A549 treated with RU486 at 1 μM for 4 hours (cell line): ENCODE data around the gene TMEM203. TPM values are rescaled to one million over a fixed set of nuclear protein-coding genes. Genes with fewer than 3 reads are reported as not detected.

ENCODE experiments used
- total RNA-seq: library from RNA; stranded (reverse); fragments of 200-300 nt; extraction: Qiagen RNA extraction; gene quantifications from 5 replicates; pipeline ENCODE4 v1.2.3, GENCODE V29; 2022; ENCODE audit warnings: low read depth

The TMEM203 gene
- total RNA-seq, 1 experiment from 2014 or later, result 46.5 TPM

Other genes starting within 250 kb of the TMEM203 start
- gene PTGDS, start 228.1 kb downstream of the TMEM203 start, total RNA-seq, result 0.25 to 0.76 TPM (median 0.59 TPM) in 3 of 5 replicates, not detected in the others
- gene LCNL1, start 222.7 kb downstream of the TMEM203 start, total RNA-seq, result not detected in 5 replicates
- 42.1 to 79.2 TPM (median 76.4 TPM) in 5 replicates for gene PAXX, start 213.2 kb downstream of the TMEM203 start, total RNA-seq
- 2.0 to 3.7 TPM (median 3.4 TPM) in 5 replicates for gene CLIC3, start 209.1 kb downstream of the TMEM203 start, total RNA-seq
- 18.6 to 29.0 TPM (median 26.5 TPM) in 5 replicates for gene ABCA2, start 177.4 kb downstream of the TMEM203 start, total RNA-seq
- 0.07 to 0.09 TPM (median 0.08 TPM) in 3 of 5 replicates, not detected in the others for gene FUT7, start 173.6 kb downstream of the TMEM203 start, total RNA-seq
- 37.1 to 85.1 TPM (median 73.1 TPM) in 5 replicates for gene NPDC1, start 159.5 kb downstream of the TMEM203 start, total RNA-seq
- gene ENTPD2, start 151.6 kb downstream of the TMEM203 start, total RNA-seq, result 0.31 to 1.1 TPM (median 0.91 TPM) in 5 replicates
- gene SAPCD2, start 135.1 kb downstream of the TMEM203 start, total RNA-seq, result 14.0 to 28.0 TPM (median 25.8 TPM) in 5 replicates
- gene UAP1L1, start 128.1 kb downstream of the TMEM203 start, total RNA-seq, result 9.3 to 14.6 TPM (median 11.2 TPM) in 5 replicates
- 42.0 to 52.8 TPM (median 50.3 TPM) in 5 replicates for gene MAN1B1, start 118.7 kb downstream of the TMEM203 start, total RNA-seq
- gene DPP7, start 90.9 kb downstream of the TMEM203 start, total RNA-seq, result 71.8 to 128 TPM (median 111 TPM) in 5 replicates
- 0.26 to 0.78 TPM (median 0.52 TPM) in 5 replicates for gene GRIN1, start 66.5 kb downstream of the TMEM203 start, total RNA-seq
- gene LRRC26, start 35.6 kb downstream of the TMEM203 start, total RNA-seq, result 0.50 to 1.9 TPM (median 1.9 TPM) in 5 replicates
- not detected in 5 replicates for gene TMEM210, start 33.6 kb downstream of the TMEM203 start, total RNA-seq
- gene ANAPC2, start 17.1 kb downstream of the TMEM203 start, total RNA-seq, result 21.7 to 38.1 TPM (median 33.0 TPM) in 5 replicates
- 103 to 153 TPM (median 139 TPM) in 5 replicates for gene SSNA1, start 17.0 kb downstream of the TMEM203 start, total RNA-seq
- gene TPRN, start 4.9 kb downstream of the TMEM203 start, total RNA-seq, result 5.1 to 10.4 TPM (median 8.8 TPM) in 5 replicates
- 10.9 to 18.5 TPM (median 16.3 TPM) in 5 replicates for gene NDOR1, start 52 bp upstream of the TMEM203 start, total RNA-seq
- 1.1 to 2.2 TPM (median 2.0 TPM) in 5 replicates for gene RNF208, start 16.6 kb upstream of the TMEM203 start, total RNA-seq
- gene CYSRT1, start 19.5 kb upstream of the TMEM203 start, total RNA-seq, result 2.7 to 4.3 TPM (median 4.1 TPM) in 5 replicates
- gene RNF224, start 21.9 kb upstream of the TMEM203 start, total RNA-seq, result 0.16 to 0.23 TPM (median 0.23 TPM) in 3 of 5 replicates, not detected in the others
- gene SLC34A3, start 25.3 kb upstream of the TMEM203 start, total RNA-seq, result 0.07 to 0.08 TPM (median 0.07 TPM) in 3 of 5 replicates, not detected in the others
- 579 to 790 TPM (median 733 TPM) in 5 replicates for gene TUBB4B, start 35.6 kb upstream of the TMEM203 start, total RNA-seq
- not detected in 5 replicates for gene STPG3, start 45.6 kb upstream of the TMEM203 start, total RNA-seq
- 41.2 to 58.1 TPM (median 53.4 TPM) in 5 replicates for gene NELFB, start 49.7 kb upstream of the TMEM203 start, total RNA-seq
- gene TOR4A, start 72.1 kb upstream of the TMEM203 start, total RNA-seq, result 18.6 to 30.7 TPM (median 27.4 TPM) in 5 replicates
- gene NRARP, start 96.6 kb upstream of the TMEM203 start, total RNA-seq, result 3.9 to 9.5 TPM (median 7.7 TPM) in 5 replicates
- gene EXD3, start 217.5 kb upstream of the TMEM203 start, total RNA-seq, result 4.0 to 7.3 TPM (median 5.5 TPM) in 5 replicates
- gene NOXA1, start 217.7 kb upstream of the TMEM203 start, total RNA-seq, result 1.1 to 2.4 TPM (median 1.7 TPM) in 5 replicates
- 0.15 to 0.31 TPM (median 0.20 TPM) in 5 replicates for gene ENTPD8, start 235.7 kb upstream of the TMEM203 start, total RNA-seq